ENCODE results near the gene TRIOBP.

DNA sequence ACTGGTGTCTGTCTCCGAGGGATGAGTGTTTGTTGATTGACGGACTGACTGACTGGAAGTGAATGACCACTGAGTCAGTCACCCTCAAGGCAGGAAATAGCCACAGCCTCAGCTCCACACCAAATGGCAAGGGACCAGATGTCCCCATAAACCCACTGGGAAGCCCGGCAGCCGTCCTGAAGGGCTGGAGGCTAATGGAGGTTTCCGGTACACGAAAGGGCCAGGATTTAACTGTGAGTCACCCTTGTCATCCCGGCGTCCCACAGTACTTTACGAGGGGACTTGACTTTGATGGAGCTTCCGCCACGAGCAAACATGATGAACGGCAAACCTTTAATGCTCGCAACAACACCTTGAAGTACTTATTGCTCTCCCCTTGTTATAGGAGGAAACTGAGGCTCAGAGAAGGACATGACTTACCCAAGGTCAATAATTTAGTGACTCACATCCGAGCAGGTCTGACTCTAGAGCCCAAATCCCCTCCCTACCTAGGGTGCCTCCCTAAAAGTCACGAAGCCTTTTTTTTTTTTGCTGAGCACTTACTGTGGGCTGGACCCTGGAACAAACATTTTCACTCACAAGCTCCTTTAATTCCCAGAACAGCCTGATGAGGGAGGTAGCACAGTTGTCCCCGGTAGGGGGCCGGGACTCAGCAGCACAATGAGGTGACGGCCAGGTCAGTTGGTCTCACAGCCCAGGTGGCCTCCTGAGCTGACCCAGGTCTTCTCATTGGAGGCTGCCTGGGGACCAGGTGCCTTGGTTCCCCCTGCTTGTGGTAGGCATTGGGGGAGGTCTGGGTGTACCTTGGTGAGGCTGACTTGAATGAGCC, 85.7 kb downstream of the TRIOBP start:
- TF ChIP-seq, protein P1, sequence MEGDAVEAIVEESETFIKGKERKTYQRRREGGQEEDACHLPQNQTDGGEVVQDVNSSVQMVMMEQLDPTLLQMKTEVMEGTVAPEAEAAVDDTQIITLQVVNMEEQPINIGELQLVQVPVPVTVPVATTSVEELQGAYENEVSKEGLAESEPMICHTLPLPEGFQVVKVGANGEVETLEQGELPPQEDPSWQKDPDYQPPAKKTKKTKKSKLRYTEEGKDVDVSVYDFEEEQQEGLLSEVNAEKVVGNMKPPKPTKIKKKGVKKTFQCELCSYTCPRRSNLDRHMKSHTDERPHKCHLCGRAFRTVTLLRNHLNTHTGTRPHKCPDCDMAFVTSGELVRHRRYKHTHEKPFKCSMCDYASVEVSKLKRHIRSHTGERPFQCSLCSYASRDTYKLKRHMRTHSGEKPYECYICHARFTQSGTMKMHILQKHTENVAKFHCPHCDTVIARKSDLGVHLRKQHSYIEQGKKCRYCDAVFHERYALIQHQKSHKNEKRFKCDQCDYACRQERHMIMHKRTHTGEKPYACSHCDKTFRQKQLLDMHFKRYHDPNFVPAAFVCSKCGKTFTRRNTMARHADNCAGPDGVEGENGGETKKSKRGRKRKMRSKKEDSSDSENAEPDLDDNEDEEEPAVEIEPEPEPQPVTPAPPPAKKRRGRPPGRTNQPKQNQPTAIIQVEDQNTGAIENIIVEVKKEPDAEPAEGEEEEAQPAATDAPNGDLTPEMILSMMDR (IDR thresholded peaks at IDR 0.05): no peak
- TF ChIP-seq POLR2A (IDR thresholded peaks at IDR 0.05) (no peak), POLR2AphosphoS5 (IDR thresholded peaks at IDR 0.05) (peak in 1 of 4 donors; percentile 4)
